Measurements from ENCODE around the gene P2RX6. TPM values are rescaled to one million over a fixed set of nuclear protein-coding genes. Genes with fewer than 3 reads are reported as not detected.

Gene P2RX6
- total and polyA plus RNA-seq, 7 donors, result 11.3 to 47.7 (median 32.8) TPM

DNA sequence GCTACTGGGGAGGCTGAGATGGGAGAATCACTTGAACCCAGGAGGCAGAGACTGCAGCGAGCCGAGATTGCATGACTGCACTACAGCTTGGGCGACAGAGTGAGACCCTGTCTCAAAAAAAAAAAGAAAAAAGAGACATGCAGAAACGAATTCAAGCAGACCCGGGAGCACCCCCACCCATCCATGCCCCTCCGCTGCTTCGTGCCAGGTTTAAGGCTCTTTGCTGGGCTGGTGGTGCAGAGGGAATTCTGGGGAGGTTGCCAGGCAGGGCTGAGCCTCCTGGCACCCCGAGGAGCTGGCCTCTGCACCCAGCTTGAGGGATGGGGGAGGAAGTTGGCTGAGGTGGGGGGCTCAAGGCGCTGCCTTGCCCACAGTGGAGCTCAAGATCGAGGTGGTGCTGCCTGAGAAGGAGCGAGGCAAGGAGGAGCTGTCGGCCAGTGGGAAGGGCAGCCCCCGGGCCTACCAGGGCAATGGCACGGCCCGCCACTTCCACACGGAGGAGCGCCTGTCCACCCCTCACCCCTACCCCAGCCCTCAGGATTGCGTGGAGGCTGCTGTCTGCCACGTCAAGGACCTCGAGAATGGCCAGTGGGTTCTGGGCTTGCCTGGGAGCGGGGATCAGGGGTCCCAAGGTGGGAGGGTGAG is 41.9 kb upstream of the P2RX6 start:
- Histone ChIP-seq H3K4me1 (no peaks in the 10 kb centered on the region), H3K9me3 (no peaks in the 10 kb centered on the region), H3K4me3 (no peak overlapping the region), H3K27me3 (ENCODE audit: insufficient read depth in 3 of 3, low read length in 2 of 3) (peaks cover 0 to 2% (median 0%) of the 10 kb centered on the region in 3 donors), H3K36me3 (ENCODE audit: insufficient read depth in 1 of 2, low read depth in 1 of 2) (no peaks in the 10 kb centered on the region), H3K27ac (no peak overlapping the region)
- TF ChIP-seq, protein P1, sequence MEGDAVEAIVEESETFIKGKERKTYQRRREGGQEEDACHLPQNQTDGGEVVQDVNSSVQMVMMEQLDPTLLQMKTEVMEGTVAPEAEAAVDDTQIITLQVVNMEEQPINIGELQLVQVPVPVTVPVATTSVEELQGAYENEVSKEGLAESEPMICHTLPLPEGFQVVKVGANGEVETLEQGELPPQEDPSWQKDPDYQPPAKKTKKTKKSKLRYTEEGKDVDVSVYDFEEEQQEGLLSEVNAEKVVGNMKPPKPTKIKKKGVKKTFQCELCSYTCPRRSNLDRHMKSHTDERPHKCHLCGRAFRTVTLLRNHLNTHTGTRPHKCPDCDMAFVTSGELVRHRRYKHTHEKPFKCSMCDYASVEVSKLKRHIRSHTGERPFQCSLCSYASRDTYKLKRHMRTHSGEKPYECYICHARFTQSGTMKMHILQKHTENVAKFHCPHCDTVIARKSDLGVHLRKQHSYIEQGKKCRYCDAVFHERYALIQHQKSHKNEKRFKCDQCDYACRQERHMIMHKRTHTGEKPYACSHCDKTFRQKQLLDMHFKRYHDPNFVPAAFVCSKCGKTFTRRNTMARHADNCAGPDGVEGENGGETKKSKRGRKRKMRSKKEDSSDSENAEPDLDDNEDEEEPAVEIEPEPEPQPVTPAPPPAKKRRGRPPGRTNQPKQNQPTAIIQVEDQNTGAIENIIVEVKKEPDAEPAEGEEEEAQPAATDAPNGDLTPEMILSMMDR (IDR thresholded peaks at IDR 0.05), result no peak
- intact Hi-C loops (cut with DNase I), result no loop called here
- DNase-seq (no peak), ATAC-seq (no peak)
- 61 to 70% (median 63%) methylated on average over 16 to 21 of the region's 21 CpGs for WGBS, 3 donors

DNA sequence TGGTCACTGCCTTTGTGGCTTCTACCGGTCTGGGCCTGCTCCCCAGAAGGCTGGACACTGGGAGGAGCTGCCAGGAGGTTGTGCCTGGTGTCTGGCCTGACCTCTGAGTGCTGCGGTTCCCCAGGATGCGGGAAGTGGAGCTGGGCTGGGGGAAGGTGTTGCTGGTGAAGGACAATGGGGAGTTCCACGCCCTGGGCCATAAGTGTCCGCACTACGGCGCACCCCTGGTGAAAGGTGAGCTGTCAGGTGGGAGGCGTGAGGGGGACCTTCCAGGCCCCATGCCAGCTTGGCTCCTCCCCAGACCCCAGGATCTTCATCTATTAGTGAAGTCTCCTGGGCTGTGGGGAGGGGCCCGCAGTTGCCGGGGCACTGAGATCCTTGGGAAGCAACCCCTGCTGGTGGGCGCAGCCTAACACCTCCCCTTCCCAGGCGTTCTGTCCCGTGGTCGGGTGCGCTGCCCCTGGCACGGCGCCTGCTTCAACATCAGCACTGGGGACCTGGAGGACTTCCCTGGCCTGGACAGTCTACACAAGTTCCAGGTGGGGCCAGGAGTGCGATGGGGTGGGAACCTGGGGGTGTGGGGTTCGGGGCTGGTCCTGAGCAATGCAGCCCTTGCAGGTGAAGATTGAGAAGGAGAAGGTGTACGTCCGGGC is 41.2 kb upstream of the P2RX6 start:
- DNase-seq, result no peak
- intact Hi-C loops (cut with DNase I), result no loop called here
- WGBS, 3 donors, result 50 to 58% (median 58%) methylated on average over 21 of the region's 21 CpGs
- no peaks in the 10 kb centered on the region for H3K36me3 ChIP-seq (ENCODE audit: insufficient read depth in 1 of 2, low read depth in 1 of 2)
- no peak overlapping the region for H3K27ac ChIP-seq
- no peaks in the 10 kb centered on the region for H3K9me3 ChIP-seq
- no peak for ATAC-seq
- H3K4me1 ChIP-seq, result no peaks in the 10 kb centered on the region
- peaks cover 0 to 2% (median 0%) of the 10 kb centered on the region in 3 donors for H3K27me3 ChIP-seq (ENCODE audit: insufficient read depth in 3 of 3, low read length in 2 of 3)
- H3K4me3 ChIP-seq, result no peak overlapping the region
- TF ChIP-seq, protein P1 (IDR thresholded peaks at IDR 0.05), result no peak

DNA sequence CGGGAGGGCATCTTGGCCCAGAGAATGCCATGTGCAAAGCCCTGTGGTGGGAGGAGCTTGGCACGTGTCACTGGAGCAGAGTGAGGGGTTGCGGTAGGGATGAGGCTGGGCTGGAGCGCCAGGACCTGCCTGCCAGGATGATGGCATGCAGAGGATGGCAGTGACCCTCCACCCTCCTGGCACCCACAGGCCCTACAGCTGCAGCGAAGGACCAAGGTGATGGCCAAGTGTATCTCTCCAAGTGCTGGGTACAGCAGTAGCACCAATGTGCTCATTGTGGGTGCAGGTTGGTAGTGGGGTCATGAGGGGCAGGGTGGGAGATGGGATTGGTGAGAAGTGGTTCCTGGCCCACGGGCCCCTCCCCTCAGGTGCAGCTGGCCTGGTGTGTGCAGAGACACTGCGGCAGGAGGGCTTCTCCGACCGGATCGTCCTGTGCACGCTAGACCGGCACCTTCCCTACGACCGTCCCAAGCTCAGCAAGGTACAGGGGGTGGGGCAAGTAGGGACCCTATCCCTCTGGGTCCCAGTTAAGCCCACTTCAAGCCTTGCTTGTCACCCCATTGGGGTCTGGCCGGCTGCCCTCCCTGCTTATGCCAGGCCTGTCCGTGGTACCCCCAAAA is 40.5 kb upstream of the P2RX6 start:
- H3K4me3 ChIP-seq, result no peak overlapping the region
- no peak overlapping the region for H3K27ac ChIP-seq
- H3K9me3 ChIP-seq, result no peaks in the 10 kb centered on the region
- TF ChIP-seq, protein P1 (IDR thresholded peaks at IDR 0.05), result no peak
- H3K4me1 ChIP-seq, result peaks cover 1% of the 10 kb centered on the region
- WGBS, 3 donors, result 65 to 74% (median 66%) methylated on average over 15 to 16 of the region's 16 CpGs
- H3K36me3 ChIP-seq (ENCODE audit: insufficient read depth in 1 of 2, low read depth in 1 of 2), result no peaks in the 10 kb centered on the region
- H3K27me3 ChIP-seq (ENCODE audit: insufficient read depth in 3 of 3, low read length in 2 of 3), result no peaks in the 10 kb centered on the region
- DNase-seq (no peak), ATAC-seq (no peak)
- intact Hi-C loops (cut with DNase I), result no loop called here

DNA sequence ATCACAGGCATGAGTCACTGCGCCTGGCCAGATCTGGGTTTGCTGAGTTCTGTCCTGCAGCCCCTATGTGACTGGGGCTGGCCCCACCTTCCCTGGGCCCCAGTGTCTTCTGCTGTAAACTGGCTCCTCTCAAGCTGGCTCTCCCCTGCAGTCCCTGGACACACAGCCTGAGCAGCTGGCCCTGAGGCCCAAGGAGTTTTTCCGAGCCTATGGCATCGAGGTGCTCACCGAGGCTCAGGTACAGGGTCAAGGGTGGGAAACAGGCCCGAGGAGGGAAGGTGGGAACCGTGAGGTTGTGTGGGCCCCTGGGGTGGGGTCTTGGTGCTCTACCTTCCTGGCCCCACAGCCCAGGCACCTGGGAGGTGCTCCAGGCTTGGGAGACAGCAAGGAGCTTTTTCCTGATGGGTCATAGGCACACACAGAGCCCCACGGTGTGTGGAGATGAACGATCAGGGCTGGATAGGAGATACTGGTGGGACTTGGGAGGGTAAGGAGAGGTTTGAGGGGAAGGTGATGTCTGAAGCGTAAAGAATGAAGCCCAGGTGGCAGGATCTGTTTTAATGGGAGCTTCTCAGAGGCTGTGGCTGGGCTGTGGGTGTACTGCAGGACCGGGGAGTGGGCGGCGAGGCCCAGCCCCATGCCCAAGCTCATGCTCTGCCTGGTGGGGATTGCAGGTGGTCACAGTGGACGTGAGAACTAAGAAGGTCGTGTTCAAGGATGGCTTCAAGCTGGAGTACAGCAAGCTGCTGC is 39.2 kb upstream of the P2RX6 start:
- Histone ChIP-seq H3K27me3 (ENCODE audit: insufficient read depth in 3 of 3, low read length in 2 of 3) (no peaks in the 10 kb centered on the region), H3K27ac (no peak overlapping the region), H3K9me3 (no peaks in the 10 kb centered on the region), H3K4me1 (peaks cover 13% of the 10 kb centered on the region), H3K36me3 (ENCODE audit: insufficient read depth in 1 of 2, low read depth in 1 of 2) (no peaks in the 10 kb centered on the region), H3K4me3 (no peak overlapping the region)
- WGBS, 3 donors, result 80 to 86% (median 84%) methylated on average over 14 of the region's 14 CpGs
- intact Hi-C loops (cut with DNase I), result no loop called here
- DNase-seq, result no peak
- ATAC-seq, result no peak
- TF ChIP-seq, protein P1 (IDR thresholded peaks at IDR 0.05), result no peak
